ENCODE data around the gene MALT1.

DNA sequence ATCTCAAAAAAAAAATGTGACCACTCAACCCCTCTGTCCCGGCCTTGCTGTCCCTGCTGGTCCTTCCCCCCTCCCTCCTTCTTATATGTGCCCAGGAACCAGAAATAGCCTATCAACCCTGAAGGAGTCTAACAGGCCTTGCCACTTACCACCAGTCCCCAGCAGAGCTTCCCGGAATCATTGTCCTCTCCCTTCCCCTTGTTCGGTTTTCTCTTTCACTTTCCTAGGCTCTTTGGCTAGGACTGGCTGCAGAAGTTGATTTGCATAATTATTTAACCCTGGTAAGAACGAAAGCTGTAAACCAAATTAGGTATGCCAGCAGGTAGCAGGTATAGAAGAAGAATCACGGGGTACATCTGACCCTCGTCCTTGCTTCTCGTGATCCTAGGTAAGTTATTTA, 120.8 kb downstream of the MALT1 start:
- TF ChIP-seq EZH2 (IDR thresholded peaks at IDR 0.05) (no peak), POLR2AphosphoS5 (IDR thresholded peaks at IDR 0.05; ENCODE audit: borderline replicate concordance, low read depth, low read length) (no peak)
